AG10803 (cell line): Measurements from ENCODE around the gene OR2S2.

Source experiments
- DNase-seq: peaks from one replicate; pipeline ENCODE4 v3.0.0; 2010; ENCODE audit warnings: low read depth
- H3K4me3 ChIP-seq: 2 replicates; pipeline ENCODE4 v1.5.1; 2011; ENCODE audit warnings: mild to moderate bottlenecking, low read length, control low read depth
- CTCF ChIP-seq: conservative IDR thresholded peaks from 2 replicates; pipeline ENCODE4 v1.5.1; 2011; ENCODE audit warnings: mild to moderate bottlenecking, low read length, control low read depth, inconsistent platforms

The OR2S2 gene

DNA sequence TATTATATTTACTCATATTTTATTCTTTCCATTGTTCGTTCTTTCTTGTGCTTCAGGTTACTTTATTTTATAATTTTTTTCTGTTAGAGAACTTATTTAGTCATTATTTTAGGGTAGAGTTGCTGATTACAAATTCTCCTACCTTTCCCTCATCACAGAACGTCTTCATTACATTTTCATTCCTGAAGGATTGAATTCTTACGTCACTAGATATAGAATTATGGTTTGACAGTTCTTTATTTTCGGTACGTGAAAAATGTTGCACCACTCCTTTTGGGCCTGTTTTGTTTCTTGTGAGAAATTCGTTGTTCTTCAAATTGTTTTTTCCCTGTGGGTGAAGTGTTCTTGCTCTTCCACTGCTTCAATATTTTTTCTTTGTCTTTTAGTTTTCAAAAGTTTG is 20.8 kb upstream of the OR2S2 start:
- TF ChIP-seq CTCF: no peak
- H3K4me3 ChIP-seq: no peak overlapping the region
- DNase-seq: no peak

DNA sequence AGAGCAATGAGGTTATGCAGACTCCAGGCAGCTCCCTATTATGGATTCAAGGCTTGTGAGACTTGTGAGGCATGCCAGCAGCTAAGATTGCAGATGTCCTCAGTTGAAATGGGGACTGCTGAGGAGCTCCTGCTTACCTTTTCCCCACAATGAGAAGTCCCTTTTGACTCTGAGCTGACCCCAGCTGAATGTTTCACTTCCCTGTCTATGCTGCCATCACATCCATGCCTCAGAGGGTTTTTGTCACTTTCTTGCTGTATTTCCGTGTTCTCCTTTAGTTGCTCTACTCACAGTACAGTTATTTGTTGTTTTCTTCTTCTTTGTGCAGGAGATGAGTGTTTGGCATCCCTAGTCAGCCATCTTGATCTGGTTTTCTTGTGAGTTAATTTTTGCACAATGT is 18.8 kb upstream of the OR2S2 start:
- no peak for DNase-seq
- H3K4me3 ChIP-seq: no peak overlapping the region
- TF ChIP-seq CTCF: no peak

- TF ChIP-seq CTCF: no peak
- no peak for DNase-seq
- no peak overlapping the region for H3K4me3 ChIP-seq
Observed at GRCh38 chr9:35974800-35975199, 16.8 kb upstream of the OR2S2 start.

DNA sequence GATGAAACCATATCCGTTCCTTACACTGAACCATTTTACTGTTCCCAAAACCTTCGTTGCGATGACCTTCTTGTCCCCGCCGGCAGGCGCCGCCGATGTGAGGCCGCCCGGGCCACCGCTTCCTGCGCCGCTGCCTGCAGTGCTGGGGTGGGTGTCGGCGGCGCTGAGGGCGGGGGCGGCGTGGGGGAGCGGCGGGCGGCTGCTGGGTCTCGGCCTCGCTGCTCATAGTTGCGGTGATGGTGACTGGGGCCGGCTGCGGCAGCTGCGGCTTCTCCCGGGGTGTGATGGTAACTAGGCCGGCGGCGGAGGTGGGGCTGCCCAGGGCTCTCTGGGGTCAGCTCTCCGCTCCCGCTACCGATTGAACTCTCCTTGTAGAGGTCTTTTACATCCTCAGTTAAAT is 14.1 kb upstream of the OR2S2 start:
- TF ChIP-seq CTCF: no peak
- H3K4me3 ChIP-seq: no peak overlapping the region

DNA sequence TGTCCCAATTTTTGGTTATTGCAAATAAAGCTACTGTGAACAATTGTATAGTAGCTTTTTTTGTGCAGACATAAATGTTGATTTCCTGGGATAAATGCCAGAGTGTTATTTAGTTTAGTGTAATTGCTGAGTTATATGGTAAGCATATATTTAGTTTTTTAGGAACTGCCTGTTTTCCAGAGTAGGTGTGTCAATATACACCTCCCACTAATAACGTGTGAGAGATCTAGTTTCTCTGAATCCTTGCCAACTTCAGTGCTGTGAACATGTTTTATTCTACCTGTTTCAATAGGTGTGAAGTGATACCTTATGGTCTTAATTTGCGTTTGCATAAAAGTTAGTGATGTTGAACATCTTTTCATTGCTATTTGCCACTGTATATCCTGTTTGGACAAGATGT is 9.1 kb upstream of the OR2S2 start:
- no peak for DNase-seq
- H3K4me3 ChIP-seq: no peak overlapping the region
- no peak for TF ChIP-seq CTCF

More for the DNA sequence above, 14.1 kb upstream of the OR2S2 start:
- no peak for DNase-seq

GRCh38 chr9:35966433-35966832 is 8.5 kb upstream of the OR2S2 start:
- no peak overlapping the region for H3K4me3 ChIP-seq
- TF ChIP-seq CTCF: no peak
- no peak for DNase-seq

GRCh38 chr9:35965011-35965410 is 7.1 kb upstream of the OR2S2 start:
- DNase-seq: no peak
- TF ChIP-seq CTCF: no peak
- no peak overlapping the region for H3K4me3 ChIP-seq
